Ishikawa (cell line): ENCODE data around the gene RPAIN.

Experiments
- FOXM1 ChIP-seq: IDR thresholded peaks from 2 replicates; pipeline ENCODE4 v1.6.1; 2012; ENCODE audit warnings: low read depth, borderline replicate concordance
- RAD21 ChIP-seq: IDR thresholded peaks from 2 replicates; pipeline ENCODE4 v1.6.1; 2012; ENCODE audit warnings: low read depth
- TAF1 ChIP-seq: IDR thresholded peaks from 2 replicates; pipeline ENCODE4 v1.6.1; 2012; ENCODE audit warnings: low read depth, mild to moderate bottlenecking
- TF ChIP-seq, protein P1 (sequence below): IDR thresholded peaks from 2 replicates; pipeline ENCODE4 v1.6.1; 2012
- TF ChIP-seq, protein P2 (sequence below): IDR thresholded peaks from 2 replicates; pipeline ENCODE4 v1.6.1; 2012; ENCODE audit warnings: low read depth, mild to moderate bottlenecking

DNA sequence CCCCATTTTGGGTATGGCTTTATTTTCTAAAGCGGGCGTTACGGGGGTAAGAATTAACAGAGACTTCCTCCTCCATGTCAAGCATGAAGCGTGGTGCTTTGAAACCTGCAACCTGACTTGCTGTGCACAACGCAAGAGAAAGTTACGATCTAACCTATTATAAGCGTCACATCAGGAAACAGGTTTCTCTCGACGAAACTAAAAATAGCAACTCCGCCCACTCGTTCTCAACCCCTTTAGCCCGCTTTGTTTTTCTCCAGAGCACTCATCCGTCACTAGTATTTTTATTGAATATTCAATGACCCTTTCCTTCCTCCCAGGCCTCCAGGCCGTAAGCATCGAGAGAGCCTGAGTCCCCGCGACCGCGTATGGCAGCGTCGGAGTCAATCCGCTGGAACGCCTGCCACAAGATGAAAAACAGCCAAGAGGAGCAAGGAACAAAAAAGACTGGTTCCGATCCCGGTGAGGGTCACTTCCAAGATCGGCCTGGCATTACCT, 1.1 kb upstream of the RPAIN start:
- no peak for TF ChIP-seq TAF1
- TF ChIP-seq, protein P1, sequence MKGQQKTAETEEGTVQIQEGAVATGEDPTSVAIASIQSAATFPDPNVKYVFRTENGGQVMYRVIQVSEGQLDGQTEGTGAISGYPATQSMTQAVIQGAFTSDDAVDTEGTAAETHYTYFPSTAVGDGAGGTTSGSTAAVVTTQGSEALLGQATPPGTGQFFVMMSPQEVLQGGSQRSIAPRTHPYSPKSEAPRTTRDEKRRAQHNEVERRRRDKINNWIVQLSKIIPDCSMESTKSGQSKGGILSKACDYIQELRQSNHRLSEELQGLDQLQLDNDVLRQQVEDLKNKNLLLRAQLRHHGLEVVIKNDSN = no peak
- TF ChIP-seq FOXM1 = no peak
- no peak for TF ChIP-seq RAD21
- TF ChIP-seq, protein P2, sequence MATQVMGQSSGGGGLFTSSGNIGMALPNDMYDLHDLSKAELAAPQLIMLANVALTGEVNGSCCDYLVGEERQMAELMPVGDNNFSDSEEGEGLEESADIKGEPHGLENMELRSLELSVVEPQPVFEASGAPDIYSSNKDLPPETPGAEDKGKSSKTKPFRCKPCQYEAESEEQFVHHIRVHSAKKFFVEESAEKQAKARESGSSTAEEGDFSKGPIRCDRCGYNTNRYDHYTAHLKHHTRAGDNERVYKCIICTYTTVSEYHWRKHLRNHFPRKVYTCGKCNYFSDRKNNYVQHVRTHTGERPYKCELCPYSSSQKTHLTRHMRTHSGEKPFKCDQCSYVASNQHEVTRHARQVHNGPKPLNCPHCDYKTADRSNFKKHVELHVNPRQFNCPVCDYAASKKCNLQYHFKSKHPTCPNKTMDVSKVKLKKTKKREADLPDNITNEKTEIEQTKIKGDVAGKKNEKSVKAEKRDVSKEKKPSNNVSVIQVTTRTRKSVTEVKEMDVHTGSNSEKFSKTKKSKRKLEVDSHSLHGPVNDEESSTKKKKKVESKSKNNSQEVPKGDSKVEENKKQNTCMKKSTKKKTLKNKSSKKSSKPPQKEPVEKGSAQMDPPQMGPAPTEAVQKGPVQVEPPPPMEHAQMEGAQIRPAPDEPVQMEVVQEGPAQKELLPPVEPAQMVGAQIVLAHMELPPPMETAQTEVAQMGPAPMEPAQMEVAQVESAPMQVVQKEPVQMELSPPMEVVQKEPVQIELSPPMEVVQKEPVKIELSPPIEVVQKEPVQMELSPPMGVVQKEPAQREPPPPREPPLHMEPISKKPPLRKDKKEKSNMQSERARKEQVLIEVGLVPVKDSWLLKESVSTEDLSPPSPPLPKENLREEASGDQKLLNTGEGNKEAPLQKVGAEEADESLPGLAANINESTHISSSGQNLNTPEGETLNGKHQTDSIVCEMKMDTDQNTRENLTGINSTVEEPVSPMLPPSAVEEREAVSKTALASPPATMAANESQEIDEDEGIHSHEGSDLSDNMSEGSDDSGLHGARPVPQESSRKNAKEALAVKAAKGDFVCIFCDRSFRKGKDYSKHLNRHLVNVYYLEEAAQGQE = no peak
